Activated naive CD8-positive, alpha-beta T cell treated with anti-CD3 and anti-CD28 coated beads for 36 hours (primary cell): ENCODE measurements around the gene PNPLA3. TPM values are rescaled to one million over a fixed set of nuclear protein-coding genes. Genes with fewer than 3 reads are reported as not detected.

ENCODE experiments used
- DNase-seq: peaks from one replicate; pipeline ENCODE4 v3.0.0; 2021
- H3K27ac Mint-ChIP-seq: one replicate; pipeline ENCODE4 v1.8.0; 2022; ENCODE audit warnings: mild to moderate bottlenecking, moderate library complexity, mixed read lengths
- H3K27me3 Mint-ChIP-seq: one replicate; pipeline ENCODE4 v1.8.0; 2022; ENCODE audit warnings: mild to moderate bottlenecking, mixed read lengths
- H3K36me3 Mint-ChIP-seq: one replicate; pipeline ENCODE4 v1.8.0; 2021; ENCODE audit warnings: mild to moderate bottlenecking, mixed read lengths
- H3K4me1 Mint-ChIP-seq: one replicate; pipeline ENCODE4 v1.8.0; 2021; ENCODE audit warnings: mixed read lengths
- H3K4me3 Mint-ChIP-seq: one replicate; pipeline ENCODE4 v1.8.0; 2022; ENCODE audit warnings: mild to moderate bottlenecking, moderate library complexity, mixed read lengths
- H3K9me3 Mint-ChIP-seq: one replicate; pipeline ENCODE4 v1.8.0; 2022; ENCODE audit warnings: mixed read lengths
- total RNA-seq, 2 experiments: library from RNA; stranded (reverse); gene quantifications; one replicate each; pipeline ENCODE4 v1.2.3, GENCODE V29; 2021

Gene PNPLA3
- total RNA-seq, 2 experiments from 2014 or later, result 0.39 to 0.52 TPM

DNA sequence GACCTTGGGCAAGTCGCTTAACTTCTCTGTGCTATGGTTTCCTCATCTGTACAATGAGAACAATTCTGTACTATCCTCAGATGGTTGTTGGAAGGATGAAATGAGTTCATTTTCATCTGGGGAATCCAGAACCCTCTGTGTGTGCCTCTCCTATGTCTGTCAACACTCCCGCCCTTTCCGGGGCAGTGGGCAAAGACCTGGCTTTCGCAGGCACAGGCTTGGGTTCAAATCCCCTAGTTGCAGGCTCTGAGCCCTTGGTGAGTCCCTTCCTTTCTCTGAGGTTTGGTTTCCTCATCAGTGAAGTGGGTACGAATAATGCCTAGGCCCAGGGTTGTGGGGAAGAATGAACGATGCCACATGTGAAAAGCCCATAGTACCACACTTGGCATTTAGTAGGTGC is 37.8 kb upstream of the PNPLA3 start:
- DNase-seq, result no peak
- H3K27me3 Mint-ChIP-seq, result peaks cover 40% of the 10 kb centered on the region
- no peak overlapping the region for H3K4me3 Mint-ChIP-seq
- no peaks in the 10 kb centered on the region for H3K4me1 Mint-ChIP-seq
- H3K36me3 Mint-ChIP-seq, result no peaks in the 10 kb centered on the region
- no peak overlapping the region for H3K27ac Mint-ChIP-seq
- no peaks in the 10 kb centered on the region for H3K9me3 Mint-ChIP-seq

DNA sequence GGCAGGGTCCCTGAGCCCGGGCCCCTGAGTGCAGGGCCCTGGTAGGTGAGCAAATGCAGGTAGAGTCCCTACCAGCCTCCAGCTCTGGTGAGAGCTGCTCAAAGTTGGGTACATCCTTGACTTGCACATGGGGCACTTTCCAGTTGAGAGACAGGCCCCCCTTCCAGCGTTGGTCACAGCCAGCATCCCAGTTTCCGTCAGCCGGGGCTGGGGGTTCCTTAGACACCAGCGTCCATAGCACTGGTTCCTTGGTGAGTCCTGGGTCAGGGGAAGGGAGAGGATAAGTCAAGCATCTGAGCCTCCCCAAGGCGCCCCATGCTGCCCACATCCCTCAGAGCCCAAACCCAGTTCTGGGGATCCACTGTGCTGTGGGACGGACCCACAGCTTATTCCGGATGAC is 37.4 kb upstream of the PNPLA3 start:
- no peaks in the 10 kb centered on the region for H3K4me1 Mint-ChIP-seq
- no peaks in the 10 kb centered on the region for H3K9me3 Mint-ChIP-seq
- DNase-seq, result no peak
- H3K4me3 Mint-ChIP-seq, result no peak overlapping the region
- H3K36me3 Mint-ChIP-seq, result no peaks in the 10 kb centered on the region
- no peak overlapping the region for H3K27ac Mint-ChIP-seq
- H3K27me3 Mint-ChIP-seq, result peaks cover 43% of the 10 kb centered on the region

DNA sequence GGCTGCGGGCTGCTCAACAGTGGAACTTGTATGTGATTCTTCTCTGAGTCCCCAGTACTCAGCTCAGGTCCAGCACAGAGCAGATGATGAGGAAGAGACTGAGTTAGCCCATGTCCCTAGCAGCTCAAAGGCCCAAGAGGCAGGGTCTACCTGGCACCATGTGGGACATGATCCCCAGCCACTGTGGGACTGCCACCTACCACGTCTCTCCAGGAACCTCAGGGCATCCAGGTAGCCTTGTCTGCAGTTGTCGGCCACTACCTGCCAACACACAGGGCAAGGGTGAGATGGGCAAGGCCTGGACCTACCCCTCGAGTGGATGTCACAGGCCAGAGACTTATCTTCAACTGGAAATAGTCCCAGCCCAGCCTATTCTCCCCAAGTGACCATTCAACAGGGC is 36.2 kb upstream of the PNPLA3 start:
- Mint-ChIP-seq H3K36me3 (no peaks in the 10 kb centered on the region), H3K27ac (no peak overlapping the region), H3K27me3 (peaks cover 51% of the 10 kb centered on the region), H3K9me3 (no peaks in the 10 kb centered on the region), H3K4me3 (no peak overlapping the region), H3K4me1 (no peaks in the 10 kb centered on the region)
- DNase-seq, result no peak

DNA sequence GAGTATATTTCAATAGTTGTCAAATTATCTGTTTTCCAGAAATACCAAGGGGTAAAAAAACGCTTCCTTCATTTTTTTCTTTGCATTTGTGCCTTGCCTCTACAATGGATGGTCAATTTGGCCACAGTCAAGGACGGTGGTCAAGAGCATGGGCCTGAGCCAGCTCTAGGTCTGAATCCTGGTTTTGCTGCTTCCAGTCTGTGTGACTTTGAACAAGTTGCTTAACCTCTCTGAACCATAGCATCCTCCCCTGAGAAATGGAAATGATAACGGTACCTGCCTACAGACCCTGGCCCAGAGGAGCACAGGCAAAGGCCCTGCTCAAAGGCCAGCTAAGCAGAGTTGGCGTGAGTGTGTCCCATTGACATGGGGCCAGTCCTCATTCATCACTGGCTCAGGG is 34.9 kb upstream of the PNPLA3 start:
- DNase-seq, result no peak

DNA sequence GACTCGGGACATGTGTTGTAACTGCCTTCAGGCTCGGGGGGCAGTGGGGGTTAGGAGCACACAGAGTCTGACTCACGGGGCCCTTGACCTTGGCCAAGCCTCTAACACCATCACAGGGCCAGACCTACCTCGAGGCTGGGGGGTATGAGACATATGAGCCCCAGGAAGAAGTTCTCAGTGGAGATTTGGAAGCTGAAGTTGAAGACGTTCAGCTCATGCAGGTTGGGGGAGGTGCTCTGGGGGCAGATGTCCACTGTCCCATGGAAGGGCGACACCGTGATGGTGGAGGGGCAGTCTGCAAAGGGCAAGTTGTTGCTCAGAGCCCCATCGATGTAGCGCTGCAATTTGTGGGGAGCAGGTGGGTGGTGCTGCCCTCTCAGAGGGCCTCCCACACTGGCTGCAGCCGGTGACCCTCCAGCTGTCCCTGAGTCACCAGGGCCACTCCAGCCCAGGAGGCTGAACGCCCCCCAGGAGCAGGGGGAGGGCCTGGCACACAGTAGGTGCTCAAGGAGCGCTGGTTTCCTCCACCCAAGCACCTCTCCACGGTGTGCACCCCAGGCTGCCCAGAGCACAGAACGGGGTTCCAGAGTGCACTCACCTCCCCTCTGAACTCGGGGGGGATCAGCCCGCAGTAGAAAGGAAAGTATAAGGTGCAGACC is 34.3 kb upstream of the PNPLA3 start:
- DNase-seq, result no peak
- no peaks in the 10 kb centered on the region for H3K4me1 Mint-ChIP-seq
- H3K4me3 Mint-ChIP-seq, result no peak overlapping the region
- no peaks in the 10 kb centered on the region for H3K36me3 Mint-ChIP-seq
- no peaks in the 10 kb centered on the region for H3K9me3 Mint-ChIP-seq
- no peak overlapping the region for H3K27ac Mint-ChIP-seq
- H3K27me3 Mint-ChIP-seq, result peaks cover 59% of the 10 kb centered on the region

More for the DNA sequence above, 34.9 kb upstream of the PNPLA3 start:
- Mint-ChIP-seq H3K36me3 (no peaks in the 10 kb centered on the region), H3K27ac (no peak overlapping the region), H3K4me3 (no peak overlapping the region), H3K9me3 (no peaks in the 10 kb centered on the region), H3K4me1 (no peaks in the 10 kb centered on the region), H3K27me3 (peaks cover 59% of the 10 kb centered on the region)

DNA sequence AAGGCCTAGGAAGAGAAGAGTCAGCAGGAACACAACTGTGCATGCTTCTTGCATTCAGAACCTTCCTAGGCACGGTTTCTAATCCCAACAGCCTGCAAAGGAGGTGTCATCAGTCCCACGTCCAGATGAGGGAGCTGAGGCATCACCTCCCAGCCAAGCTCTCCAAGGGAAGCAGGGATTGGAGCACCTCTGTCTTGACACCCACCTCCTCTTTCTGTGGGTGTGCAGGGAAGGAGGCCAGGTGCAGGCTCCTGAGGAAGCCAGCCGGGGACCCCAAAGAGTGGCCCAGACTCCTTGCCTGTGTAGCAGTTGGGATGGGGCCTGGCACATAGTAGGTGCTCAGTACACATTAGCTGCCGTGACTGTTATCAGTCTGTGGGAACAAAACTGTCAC is 33.7 kb upstream of the PNPLA3 start:
- Mint-ChIP-seq H3K27me3 (peaks cover 55% of the 10 kb centered on the region), H3K27ac (no peak overlapping the region), H3K9me3 (no peaks in the 10 kb centered on the region), H3K36me3 (no peaks in the 10 kb centered on the region), H3K4me3 (no peak overlapping the region), H3K4me1 (no peaks in the 10 kb centered on the region)
- DNase-seq, result no peak

DNA sequence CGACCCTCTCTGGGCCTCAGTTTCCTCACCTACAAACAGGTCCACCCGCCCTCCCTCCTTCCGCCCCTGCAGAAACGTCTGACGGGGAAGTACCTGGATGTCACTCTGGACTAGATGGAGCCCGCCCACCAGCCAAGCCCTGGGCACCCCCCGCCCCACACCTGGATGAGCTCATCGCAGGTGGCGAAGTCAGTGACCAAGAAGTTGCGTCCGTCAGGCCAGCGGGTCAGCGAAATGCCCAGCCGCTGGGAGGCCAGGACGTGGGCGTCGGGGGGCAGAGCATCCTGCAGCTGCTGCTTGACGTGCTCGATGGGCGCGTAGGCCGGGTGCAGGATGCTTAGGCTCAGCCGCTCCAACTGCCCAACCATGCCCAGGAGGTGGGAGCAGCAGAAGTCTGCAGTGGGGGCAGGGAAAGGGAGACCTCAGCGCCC is 32.7 kb upstream of the PNPLA3 start:
- H3K4me3 Mint-ChIP-seq, result no peak overlapping the region
- no peaks in the 10 kb centered on the region for H3K9me3 Mint-ChIP-seq
- peaks cover 44% of the 10 kb centered on the region for H3K27me3 Mint-ChIP-seq
- no peak for DNase-seq
- no peak overlapping the region for H3K27ac Mint-ChIP-seq
- H3K36me3 Mint-ChIP-seq, result no peaks in the 10 kb centered on the region
- H3K4me1 Mint-ChIP-seq, result no peaks in the 10 kb centered on the region

DNA sequence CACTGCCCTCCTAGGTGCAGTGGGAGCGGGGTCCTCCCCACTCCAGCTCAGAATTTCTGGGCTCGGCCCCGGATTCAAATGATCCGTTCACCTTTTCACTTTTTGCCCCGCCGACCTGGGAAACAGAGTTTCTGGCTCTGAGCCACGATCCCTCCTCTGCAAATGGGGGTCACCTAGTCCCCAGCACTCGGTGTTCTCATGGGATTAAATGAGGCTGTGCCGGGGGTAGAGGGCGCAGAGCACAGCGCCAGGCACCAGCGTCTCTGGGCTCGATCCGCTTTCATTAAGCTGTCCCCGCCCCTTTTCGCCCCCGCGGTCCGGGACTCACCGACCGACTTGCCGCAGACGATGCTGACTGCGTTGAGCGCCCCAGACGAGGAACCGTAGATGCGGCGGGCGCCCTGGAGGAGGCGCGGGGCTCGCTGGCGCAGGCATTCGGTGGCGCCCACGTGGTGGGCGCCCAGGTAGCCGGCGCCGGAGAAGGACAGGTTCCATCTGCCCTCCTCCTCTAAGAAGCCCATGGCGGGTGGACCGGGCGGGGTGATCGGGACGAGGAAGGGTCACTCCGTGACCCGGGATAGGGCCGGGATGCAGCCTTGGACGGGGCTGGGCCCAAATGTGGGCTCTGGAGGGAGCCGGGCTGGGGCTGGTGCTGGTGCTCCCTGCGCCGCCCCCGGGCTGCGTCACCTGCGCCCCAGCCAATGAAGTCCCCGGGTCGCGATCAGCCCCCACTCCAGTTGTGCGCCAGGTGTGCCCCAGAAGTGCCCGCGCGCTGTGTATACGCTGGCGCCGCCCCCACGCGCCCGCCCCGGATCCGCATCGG is 32.0 kb upstream of the PNPLA3 start, which contains the start of gene PNPLA5:
Gene PNPLA5, minus strand, starts transcription at position 654 of the 823 bp plus-strand sequence. Its CDS starts 133 bp downstream, at position 521.
- H3K27ac Mint-ChIP-seq, result no peak within 1 kb of the TSS
- no peak within 1 kb of the TSS for H3K4me3 Mint-ChIP-seq
- DNase-seq, result peak; percentile 46
- H3K4me1 Mint-ChIP-seq, result no peaks in the 10 kb centered on the region
- peaks cover 44% of the 10 kb centered on the region for H3K27me3 Mint-ChIP-seq
- no peaks in the 10 kb centered on the region for H3K9me3 Mint-ChIP-seq
- H3K36me3 Mint-ChIP-seq, result no peaks in the 10 kb centered on the region

DNA sequence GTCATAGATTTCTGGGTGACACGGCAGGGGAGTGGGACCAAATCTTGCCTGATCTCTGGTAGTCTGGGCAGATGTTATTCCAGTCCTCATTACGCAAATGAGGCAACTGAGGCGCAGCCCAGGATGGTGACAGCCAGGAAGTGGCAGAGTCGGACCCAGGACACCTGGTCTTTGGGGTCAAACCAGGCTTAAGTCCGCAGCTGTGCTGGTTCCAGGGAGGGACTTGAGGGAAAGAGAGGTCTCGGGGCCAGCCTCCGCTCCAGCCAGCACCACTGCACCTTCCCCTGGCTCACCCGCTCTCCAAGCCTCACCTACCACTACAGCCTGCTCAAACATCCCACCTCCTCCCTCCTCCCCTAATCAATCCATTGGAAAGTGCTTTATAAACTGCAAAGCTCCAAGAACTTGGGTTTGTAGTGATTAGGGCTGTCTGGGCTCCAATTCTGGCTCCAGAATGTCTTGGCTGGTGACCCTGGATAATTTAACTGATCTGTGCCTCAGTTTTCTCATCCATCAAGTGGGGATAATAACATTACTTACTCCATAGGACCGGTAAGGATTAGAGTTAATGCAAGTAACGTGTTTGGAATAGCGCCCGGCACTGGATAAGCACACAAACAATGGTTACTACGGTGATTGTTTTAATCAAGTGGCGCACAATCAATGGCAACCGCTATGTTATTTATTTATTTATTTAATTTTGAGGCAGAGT is 31.3 kb upstream of the PNPLA3 start:
- no peak for DNase-seq
- H3K9me3 Mint-ChIP-seq, result no peaks in the 10 kb centered on the region
- no peak overlapping the region for H3K4me3 Mint-ChIP-seq
- H3K36me3 Mint-ChIP-seq, result no peaks in the 10 kb centered on the region
- peaks cover 44% of the 10 kb centered on the region for H3K27me3 Mint-ChIP-seq
- H3K4me1 Mint-ChIP-seq, result no peaks in the 10 kb centered on the region
- no peak overlapping the region for H3K27ac Mint-ChIP-seq

DNA sequence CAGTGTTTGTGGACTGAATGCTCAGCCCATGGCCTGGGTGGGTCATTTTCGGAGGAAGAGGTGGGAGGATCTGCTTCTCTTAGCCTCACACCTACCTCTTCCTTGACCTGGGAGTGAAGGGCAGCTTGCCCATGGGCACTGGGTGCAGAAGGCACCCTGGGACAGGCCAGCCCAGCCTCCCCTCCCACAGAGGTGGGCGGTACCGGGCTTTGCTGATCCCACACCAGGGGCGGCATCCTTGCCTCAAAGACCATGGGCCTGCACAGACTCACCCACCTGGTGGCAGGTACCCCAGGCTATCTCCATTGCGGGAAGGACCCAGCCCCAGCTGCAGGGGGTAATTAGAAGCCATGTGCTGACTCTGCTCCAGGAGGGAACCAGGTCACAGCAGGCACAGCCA is 30.3 kb upstream of the PNPLA3 start:
- Mint-ChIP-seq H3K27ac (no peak overlapping the region), H3K4me3 (no peak overlapping the region), H3K9me3 (no peaks in the 10 kb centered on the region), H3K4me1 (no peaks in the 10 kb centered on the region), H3K27me3 (peaks cover 40% of the 10 kb centered on the region), H3K36me3 (no peaks in the 10 kb centered on the region)
- DNase-seq, result no peak

DNA sequence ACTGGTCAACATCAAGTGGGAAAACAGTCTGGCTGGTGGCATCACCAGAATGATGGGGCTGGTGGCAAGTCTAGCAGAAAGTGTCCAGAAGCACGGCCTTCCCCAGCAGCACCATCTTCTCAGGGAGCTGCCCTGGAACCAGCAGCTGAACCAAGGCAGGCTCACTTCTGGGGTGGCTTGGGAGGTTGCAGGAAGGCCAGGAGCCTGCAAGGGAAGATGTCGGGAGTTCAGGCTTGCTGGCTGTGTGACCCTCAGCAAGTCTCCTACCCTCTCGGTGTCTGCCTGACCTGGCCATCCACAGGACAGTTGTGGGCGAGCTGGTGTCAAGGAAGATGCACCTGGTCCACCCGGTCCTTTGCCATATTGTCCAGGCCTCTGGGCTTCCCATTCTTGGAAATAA is 29.5 kb upstream of the PNPLA3 start:
- no peak overlapping the region for H3K27ac Mint-ChIP-seq
- peaks cover 32% of the 10 kb centered on the region for H3K27me3 Mint-ChIP-seq
- no peaks in the 10 kb centered on the region for H3K9me3 Mint-ChIP-seq
- no peaks in the 10 kb centered on the region for H3K4me1 Mint-ChIP-seq
- DNase-seq, result no peak
- no peaks in the 10 kb centered on the region for H3K36me3 Mint-ChIP-seq
- H3K4me3 Mint-ChIP-seq, result no peak overlapping the region

DNA sequence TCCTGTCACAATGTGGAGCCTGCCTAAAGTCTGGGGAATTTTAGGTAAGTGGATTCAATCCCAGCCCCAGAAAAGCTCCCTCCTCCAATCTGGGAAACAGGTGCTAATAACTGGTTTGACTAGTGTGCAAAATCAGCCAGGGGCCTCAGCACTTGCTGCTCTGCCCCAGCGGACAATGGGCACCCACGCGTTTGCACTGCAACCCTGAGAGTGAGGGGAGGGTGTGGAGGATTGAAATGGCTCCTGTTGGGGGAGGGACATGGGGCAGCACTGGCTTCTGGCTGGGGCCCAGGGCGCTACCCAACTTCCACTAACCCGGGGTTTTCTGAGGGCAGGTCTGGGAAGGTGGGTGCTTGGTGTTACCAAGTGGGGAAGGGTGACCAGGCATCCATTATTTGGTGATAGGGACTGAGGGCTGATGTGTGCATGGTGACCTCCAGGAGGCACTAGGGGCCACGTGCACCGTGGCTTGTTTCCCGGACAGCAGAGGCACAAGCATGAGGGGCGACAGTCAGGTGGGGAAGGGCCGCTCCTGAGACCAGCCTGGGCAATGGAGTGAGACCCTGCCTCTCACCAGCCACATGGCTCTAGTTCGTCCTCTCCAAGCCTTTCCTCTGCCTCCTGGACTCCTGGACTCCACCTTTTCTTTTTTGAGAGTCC is 27.5 kb upstream of the PNPLA3 start:
- Mint-ChIP-seq H3K4me1 (no peaks in the 10 kb centered on the region), H3K27me3 (peaks cover 17% of the 10 kb centered on the region), H3K27ac (no peak overlapping the region), H3K4me3 (no peak overlapping the region), H3K9me3 (no peaks in the 10 kb centered on the region), H3K36me3 (no peaks in the 10 kb centered on the region)
- no peak for DNase-seq

DNA sequence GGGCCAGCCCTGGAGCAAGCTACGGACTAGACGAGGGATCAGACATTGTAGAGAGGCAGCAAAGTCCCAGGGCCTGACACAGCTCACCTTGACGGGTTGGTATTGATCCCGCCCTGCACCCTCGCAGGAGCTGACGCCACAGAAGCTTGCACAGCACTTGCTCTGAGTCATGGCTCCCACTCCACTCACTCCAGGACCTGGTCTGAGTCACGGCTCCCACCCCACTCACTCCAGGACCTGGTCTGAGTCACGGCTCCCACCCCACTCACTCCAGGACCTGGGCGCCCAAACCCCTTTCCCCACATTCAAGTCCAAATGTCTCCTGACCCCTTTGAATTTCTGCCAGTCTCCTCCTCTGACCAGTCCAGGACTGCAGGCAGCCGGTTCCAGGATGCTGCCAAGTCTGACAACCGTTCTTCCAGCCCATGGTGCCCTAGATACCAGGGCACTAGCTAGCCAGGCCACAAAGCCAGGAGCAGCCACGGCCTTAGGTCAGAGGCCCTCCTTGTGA is 25.8 kb upstream of the PNPLA3 start:
- H3K9me3 Mint-ChIP-seq, result no peaks in the 10 kb centered on the region
- no peak overlapping the region for H3K27ac Mint-ChIP-seq
- peaks cover 5% of the 10 kb centered on the region for H3K27me3 Mint-ChIP-seq
- no peaks in the 10 kb centered on the region for H3K36me3 Mint-ChIP-seq
- no peak overlapping the region for H3K4me3 Mint-ChIP-seq
- DNase-seq, result no peak
- no peaks in the 10 kb centered on the region for H3K4me1 Mint-ChIP-seq

DNA sequence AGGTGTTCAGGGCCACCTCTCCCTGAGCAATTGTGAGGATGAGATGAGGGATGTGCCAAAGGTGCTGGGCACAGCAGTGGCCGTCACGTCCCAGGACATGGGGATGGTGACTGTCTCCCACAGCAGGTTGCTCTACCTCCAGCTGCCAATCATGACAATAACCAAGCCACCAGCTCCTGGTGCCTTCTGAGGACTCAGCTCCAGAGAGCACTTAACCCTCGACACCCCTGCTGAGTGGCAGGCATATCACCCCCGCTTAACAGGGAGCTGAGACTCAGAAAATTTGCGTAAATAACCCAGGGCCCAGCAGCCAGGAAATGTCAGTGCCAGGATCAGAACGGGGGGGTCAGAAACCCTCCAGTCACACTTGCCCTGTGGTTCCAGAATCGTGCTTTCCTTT is 23.4 kb upstream of the PNPLA3 start:
- Mint-ChIP-seq H3K27me3 (no peaks in the 10 kb centered on the region), H3K9me3 (no peaks in the 10 kb centered on the region), H3K27ac (no peak overlapping the region), H3K4me1 (no peaks in the 10 kb centered on the region), H3K4me3 (no peak overlapping the region), H3K36me3 (no peaks in the 10 kb centered on the region)
- no peak for DNase-seq
